HG03045 (cell line): ENCODE data around the gene KDM1B.
"Not testable (repeated sequence)": the region's sequence is repeated elsewhere in the genome, so short reads cannot be mapped to it uniquely, and the experiment has no call there.

Source experiments
- ATAC-seq: cut with Tn5 transposase; IDR thresholded peaks from one replicate; pipeline ENCODE4 v1.9.1; 2021; ENCODE audit warnings: mild to moderate bottlenecking, moderate library complexity; ENCODE audit not compliant: unreplicated experiment

Gene KDM1B

GRCh38 chr6:18226451-18227105 lies 71.4 kb downstream of the KDM1B start:
- not testable (repeated sequence) for ATAC-seq

DNA sequence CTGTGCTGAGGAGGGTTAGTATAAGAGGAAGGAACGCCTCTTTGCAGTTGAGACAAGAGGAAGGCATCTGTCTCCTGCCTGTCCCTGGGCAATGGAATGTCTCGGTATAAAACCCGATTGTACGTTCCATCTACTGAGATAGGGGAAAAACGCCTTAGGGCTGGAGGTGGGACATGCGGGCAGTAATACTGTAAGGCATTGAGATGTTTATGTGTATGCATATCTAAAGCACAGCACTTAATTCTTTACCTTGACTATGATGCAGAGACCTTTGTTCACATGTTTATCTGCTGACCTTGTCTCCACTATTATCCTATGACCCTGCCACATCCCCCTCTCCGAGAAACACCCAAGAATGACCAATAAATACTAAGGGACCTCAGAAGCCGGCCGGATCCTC lies 71.9 kb downstream of the KDM1B start:
- ATAC-seq: not testable (repeated sequence)

DNA sequence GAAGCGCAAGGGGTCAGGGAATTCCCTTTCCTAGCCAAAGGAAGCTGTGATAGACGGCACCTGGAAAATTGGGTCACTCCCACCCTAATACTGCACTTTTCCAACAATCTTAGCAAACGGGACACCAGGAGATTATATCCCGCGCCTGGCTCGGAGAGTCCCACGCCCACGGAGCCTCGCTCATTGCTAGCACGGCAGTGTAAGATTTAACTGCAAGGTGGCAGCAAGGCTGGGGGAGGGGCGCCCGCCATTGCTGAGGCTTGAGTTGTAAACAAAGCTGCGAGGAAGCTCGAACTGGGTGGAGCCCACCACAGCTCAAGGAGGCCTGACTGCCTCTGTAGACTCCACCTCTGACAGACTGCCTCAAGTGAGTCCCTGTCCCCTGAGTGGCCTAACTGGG lies 73.4 kb downstream of the KDM1B start:
- not testable (repeated sequence) for ATAC-seq

GRCh38 chr6:18231856-18232255 lies 76.6 kb downstream of the KDM1B start:
- not testable (repeated sequence) for ATAC-seq

DNA sequence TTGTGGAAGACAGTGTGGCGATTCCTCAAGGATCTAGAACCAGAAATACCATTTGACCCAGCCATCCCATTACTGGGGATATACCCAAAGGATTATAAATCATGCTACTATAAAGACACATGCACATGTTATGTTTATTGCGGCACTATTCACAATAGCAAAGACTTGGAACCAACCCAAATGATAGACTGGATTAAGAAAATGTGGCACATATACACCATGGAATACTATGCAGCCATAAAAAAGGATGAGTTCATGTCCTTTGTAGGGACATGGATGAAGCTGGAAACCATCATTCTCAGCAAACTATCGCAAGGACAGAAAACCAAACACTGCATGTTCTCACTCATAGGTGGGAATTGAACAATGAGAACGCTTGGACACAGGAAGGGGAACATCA lies 78.5 kb downstream of the KDM1B start:
- not testable (repeated sequence) for ATAC-seq

DNA sequence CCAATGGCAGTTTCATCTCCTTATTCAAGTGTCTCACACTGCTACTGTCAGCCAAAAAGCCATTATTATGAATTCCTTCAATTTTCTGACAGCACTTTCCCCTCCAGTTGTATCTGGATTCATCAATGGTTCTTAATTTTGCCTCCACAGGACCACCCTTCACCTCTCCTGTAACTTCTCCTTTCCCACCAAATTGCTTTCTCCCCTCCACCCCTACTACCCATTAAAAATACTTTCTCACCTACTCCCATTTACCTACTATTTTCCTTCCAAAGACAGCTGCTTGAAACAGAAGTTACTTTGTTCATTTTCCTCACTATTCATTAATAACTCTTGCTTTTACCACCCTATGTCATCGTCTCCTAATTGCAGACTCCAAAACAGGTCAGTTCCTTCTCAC lies 79.3 kb downstream of the KDM1B start:
- no peak for ATAC-seq

DNA sequence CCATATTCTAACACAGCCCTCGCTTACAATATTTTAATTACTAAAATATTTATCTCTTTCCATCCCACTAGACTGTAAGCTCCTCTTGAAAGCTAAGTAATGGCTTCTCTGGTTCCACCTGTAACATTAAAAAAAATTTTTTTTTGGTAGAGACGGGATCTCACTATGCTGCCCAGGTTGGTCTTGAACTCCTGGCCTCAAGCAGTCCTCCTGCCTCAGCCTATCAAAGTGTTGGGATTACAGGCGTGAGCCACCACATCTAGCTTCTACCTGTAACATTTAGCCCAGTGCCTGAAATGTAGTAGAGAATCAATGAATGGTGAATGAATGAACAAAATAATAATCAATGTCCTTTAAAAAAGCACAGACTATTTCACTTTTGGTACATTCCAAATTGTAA lies 80.3 kb downstream of the KDM1B start:
- ATAC-seq: no peak

DNA sequence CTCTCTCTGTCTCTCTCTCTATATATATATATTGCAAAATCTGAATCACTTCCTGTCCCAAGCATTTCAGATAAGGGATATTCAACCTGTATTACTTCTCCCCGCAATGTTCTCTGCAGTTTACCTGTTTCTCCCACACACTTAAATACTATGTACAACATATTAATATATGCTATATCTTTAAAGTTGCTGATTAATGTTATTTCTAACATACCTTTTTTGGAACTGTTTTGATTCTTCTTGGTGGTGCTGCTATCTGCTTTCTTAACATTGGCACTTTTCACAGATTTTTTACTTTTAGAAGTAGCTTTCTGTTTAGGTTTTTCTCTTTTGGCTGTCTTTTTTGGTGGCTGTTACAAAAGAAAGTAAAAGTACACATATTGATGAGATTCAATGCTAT lies 81.9 kb downstream of the KDM1B start:
- no peak for ATAC-seq

DNA sequence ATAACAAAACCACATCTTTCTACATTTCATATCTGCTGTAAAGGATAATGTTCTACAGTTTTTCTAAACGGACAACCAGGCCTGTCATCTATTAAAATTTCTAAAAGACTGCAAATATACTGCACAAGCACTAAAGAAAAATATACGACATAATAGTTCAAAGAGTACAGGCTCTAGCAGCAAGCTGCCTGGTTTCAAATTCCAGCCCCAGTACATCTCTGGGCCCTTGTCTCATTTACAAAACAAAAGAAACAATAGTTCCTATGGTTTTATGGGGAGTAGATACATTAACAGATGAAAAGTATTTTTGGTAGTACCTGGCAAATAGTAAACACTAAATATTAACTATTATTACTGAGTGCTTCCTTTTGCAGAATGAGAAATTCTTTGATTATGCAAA lies 85.0 kb downstream of the KDM1B start:
- ATAC-seq: no peak

DNA sequence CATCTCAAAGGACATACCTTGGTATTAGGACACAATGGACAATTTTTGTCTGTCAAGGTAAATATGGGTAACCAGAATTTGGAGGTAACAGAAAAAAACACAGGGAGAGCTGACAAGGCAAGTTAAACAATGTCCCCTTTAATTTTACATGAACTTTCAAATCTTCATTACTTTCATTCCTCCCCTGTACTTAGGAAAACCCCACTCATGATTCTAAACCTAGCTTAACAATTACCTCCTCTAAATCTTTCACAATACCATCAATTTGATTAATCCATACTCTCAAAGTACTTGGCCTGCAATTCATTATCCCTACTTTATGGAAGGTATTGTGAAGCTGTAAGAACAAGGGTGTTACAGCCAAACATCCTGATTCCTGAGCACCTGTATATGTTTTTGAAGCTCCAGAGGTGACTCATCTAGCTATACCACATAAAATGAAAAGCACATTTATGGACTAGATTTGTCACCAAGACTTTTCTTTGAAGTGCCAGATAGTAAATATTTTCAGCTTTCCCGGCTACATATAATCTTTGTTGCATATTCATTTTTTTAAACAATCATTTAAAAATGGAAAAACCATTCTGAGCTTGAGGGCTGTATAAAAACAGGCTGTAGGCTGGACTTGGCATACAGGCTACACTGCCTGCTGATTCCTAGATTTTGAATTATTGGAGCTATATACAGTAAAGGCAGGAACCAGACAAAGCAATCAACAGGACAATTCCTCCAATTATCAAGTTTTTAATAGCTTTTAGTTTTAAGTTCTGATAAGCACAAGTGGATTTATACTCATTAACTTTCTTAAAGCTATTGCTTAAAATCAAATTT lies 86.2 kb downstream of the KDM1B start:
- no peak for ATAC-seq

DNA sequence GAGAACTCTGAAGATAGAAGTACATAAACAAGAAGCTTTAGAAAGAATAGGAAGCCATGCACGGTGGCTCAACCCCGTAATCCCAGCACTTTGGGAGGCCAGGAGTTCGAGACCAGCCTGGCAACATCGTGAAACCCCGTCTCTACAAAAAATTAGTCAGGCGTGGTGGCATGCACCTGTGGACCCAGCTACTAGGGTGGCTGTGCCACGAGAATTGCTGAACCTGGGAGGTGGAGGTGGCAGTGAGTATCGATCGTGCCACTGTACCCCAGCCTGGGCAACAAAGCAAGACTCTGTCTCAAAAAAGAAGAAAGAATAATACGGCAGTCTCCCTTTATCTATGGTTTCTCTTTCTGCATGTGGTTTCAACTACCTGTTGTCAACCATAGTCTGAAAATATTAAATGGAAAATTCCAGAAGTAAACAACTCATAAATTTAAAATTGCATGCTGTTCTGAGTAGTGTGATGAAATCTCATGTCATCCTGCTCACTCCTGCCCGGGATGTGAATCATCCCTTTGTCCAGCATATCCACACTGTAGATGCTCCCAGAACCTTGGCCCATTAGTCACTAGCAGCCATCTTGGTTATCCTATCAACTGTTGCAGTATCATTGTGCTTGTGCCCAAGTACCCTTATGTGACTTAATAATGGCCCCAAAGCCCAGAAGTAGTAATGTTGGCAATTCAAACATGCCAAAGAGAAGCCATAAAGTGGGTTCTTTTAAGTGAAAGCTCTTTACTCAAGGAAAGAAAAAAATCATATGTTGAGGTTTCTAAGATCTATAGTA lies 87.0 kb downstream of the KDM1B start:
- ATAC-seq: no peak

GRCh38 chr6:18243302-18243893 lies 88.2 kb downstream of the KDM1B start:
- no peak for ATAC-seq

- no peak for ATAC-seq
Observed at GRCh38 chr6:18244251-18244650, 89.0 kb downstream of the KDM1B start.

DNA sequence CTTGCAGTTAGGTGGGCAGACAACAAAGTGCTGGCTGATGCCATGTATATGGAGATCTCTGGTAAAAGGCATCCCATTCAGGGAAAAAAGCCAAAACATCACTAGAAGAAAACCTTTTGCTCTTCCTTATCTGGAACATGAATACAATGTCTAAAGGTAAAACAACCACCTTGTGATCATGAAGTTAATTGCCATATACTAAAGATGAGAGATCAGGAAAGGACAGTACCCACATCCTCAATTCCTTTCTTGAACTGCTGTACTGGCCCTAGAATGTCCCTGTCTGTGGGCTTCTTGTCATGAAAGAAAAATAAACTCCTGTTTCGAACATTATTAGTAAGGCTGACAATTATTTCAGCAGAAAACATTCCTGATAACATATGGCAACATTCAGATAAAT lies 89.9 kb downstream of the KDM1B start:
- ATAC-seq: no peak

DNA sequence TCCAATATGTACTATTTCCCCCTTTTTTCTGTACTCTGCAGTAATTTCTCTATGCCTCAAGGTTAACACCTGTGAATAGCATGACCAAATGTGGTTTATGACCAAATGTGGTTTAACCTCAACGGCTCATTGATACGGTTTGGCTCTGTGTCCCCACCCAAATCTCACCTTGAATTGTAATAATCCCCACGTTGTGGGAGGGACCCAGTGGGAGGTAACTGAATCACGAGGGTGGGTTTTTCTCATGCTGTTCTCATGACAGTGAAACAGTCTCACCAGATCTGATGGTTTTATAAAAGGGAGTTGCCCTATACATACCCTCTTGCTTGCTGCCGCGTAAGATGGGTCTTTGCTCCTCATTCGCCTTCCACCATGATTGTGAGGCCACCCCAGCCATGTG lies 90.4 kb downstream of the KDM1B start:
- no peak for ATAC-seq

GRCh38 chr6:18246205-18246604 lies 91.0 kb downstream of the KDM1B start:
- no peak for ATAC-seq

DNA sequence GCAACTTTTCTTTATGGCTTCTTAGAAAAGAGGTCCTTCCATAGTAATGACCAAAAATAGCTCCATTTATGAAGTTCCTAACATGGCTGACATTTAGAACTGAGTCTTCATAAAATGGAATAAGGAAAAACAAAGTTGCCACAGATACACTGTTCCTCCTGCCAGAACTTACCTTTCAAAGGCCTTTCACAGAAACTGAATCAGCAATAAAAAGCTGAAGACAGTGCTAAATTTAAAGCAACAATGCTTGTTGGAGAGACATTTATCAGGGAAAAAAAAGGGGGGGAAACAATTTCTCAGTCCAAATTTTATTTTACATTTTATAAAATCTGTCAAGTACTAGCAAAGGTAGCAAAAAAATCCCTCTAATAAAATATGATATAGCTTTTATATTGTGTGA lies 91.8 kb downstream of the KDM1B start:
- ATAC-seq: no peak

GRCh38 chr6:18248698-18249097 lies 93.5 kb downstream of the KDM1B start:
- no peak for ATAC-seq

DNA sequence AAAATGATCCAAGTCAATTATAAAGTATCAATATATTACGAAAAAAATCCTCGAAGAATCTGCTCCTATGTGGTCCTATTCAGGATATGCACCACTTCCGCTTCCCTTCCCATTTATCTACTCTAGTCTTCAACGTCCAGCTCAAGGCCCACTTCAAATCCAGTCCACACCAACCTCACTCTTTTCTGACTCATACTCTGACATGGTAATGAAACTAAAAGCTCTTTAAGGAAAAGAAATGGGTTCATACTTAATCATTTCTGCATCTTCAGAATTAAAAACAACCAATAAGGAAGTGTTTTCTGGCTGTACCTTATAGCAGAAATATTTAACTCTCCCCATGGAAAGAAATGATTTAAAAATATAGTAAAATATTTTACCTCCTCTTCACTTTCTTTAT lies 94.0 kb downstream of the KDM1B start:
- no peak for ATAC-seq

DNA sequence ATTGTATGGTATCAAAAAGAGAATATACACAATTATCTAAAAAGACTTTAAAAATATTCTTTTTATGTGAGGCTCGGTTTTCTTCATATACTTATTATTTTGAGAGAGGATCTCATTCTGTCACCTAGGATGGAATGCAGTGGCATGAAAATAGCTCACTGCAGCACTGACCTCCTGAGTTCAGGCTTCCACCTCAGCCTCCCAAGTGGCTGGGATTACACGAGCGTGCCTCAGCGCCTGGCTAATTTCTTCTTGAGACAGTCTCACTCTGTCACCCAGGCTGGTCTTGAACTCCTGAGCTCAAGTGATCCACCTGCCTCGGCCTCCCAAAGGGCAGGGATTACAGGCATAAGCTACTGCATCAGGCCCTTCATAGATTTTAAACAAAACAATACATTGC lies 98.4 kb downstream of the KDM1B start:
- ATAC-seq: no peak

- ATAC-seq: no peak
Observed at GRCh38 chr6:18254793-18255192, 99.6 kb downstream of the KDM1B start.
